CD4-positive, alpha-beta T cell treated with Interferon gamma for 1 hour (primary cell): Measurements from ENCODE around the gene DIAPH2.

ENCODE experiments used
- DNase-seq: peaks from one replicate; pipeline ENCODE4 v3.0.0-alpha.2; 2020

Gene DIAPH2

GRCh38 chrX:97517763-97518162 is 833.1 kb downstream of the DIAPH2 start:
- no peak for DNase-seq

DNA sequence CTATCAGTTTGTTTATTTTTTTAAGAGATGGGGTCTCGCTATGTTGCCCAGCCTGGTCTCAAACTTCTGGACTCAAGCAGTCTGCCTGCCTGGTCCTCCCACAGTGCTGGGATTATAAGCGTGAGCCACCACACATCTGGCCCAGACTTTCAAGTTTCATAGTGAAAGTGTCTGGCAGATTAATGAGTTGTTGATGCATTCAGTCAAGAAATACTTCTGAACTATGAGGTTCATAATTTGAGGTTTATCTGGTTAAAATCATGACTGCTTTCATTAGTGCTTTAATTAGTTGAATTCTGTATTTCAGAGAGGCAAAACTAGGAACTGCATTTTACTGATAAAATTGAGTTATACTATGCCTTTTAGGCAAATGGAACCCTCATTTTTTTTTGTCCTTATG is 837.7 kb downstream of the DIAPH2 start:
- DNase-seq: no peak

- no peak for DNase-seq
Measured at GRCh38 chrX:97524340-97524739, 839.7 kb downstream of the DIAPH2 start.

DNA sequence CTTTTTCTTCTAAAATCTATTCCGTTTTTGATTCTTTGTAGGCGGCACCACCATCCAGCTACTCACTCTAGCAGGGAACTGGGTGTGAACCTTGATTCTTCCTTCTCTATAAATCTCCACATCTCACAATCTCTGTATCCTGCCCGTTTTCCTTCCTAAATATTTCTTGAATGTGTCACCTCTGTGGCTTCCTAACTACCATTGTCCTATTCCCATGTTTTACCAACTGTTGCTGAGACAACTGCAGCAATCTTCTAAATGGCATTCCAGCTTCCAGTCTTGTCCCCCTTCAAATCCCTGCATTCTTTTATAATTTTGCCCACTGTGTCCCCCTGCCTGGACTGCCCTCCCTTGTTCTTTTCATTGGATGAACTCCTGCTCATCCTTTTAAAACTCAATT is 840.4 kb downstream of the DIAPH2 start:
- DNase-seq: no peak

DNA sequence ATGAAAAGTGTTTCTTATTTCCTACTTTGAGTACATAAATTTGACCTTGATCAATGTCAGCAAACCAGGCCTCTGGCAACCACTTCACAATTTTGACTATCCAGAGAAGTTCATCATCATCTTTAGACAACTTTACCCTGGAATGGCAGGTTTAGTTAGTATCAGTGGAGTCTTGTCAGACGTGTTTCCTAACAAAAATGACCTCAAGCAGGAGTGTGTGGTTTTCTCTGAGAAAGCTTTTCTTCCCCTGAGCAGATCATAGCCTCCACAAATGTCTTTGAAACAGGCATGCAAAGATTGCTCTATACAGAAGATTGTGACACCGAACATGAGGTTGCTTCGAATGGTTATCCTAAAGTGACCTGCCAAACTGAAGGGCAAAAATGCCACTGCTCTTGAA is 841.3 kb downstream of the DIAPH2 start:
- DNase-seq: no peak

DNA sequence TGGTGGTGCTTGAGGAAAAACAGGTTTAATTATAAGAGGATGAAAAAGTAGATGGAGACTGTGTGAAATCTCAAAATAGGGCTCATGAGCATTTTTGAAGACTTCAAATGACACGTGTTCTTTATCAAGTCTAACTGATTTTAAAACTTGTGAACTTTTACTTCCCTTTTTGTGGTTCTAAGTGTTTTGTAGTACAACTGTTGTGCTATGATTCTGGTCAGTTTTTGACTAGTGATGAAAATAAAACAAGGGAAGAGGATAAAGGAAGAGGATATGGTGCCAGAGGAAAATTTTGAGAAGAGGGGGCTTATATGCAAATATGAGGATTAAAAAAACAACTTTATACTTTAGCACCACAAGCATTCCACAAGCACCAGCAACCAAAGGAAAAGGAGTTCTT is 843.1 kb downstream of the DIAPH2 start:
- DNase-seq: no peak

GRCh38 chrX:97529536-97530200 is 845.0 kb downstream of the DIAPH2 start:
- no peak for DNase-seq

GRCh38 chrX:97531825-97532224 is 847.2 kb downstream of the DIAPH2 start:
- DNase-seq: no peak

DNA sequence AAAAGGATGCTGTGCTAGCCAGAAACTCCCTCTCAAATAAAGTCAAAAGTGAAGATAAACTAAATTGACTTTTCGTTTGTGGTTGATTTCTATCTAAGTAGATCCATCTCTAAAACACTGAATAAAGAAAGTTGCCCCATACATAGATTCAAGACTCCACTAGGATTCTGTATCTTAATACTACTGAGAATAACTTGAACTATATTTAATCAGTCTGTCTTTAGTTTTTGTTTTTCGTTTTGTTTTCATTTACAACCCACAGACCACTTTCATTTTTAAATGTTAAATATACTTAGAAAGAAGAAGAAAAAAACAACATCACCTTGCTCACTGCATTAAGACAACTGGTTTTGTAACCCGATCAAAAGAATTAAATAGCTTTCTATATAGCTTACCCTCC is 854.1 kb downstream of the DIAPH2 start:
- DNase-seq: no peak

- DNase-seq: no peak
Measured at GRCh38 chrX:97539970-97540519, 855.4 kb downstream of the DIAPH2 start.

- DNase-seq: no peak
Measured at GRCh38 chrX:97547877-97548578, 863.4 kb downstream of the DIAPH2 start.

GRCh38 chrX:97551821-97552220 is 867.2 kb downstream of the DIAPH2 start:
- no peak for DNase-seq

DNA sequence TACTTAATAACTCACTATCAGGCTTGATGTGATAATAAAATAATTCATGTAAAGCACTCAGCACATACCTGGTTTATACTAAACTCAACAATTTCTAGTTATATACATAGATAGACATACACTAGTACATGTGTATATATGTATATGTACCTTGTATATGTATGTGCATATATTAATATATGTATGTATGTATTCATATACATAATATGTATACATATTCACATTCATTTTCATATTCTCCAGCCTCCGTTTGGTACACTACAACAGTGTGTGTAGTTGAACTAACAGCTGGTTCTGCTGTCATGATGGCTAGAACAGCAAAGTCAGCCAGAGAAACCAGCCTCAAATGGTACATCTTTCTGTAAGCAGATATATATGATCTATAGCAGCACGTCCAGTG is 869.2 kb downstream of the DIAPH2 start:
- DNase-seq: no peak

DNA sequence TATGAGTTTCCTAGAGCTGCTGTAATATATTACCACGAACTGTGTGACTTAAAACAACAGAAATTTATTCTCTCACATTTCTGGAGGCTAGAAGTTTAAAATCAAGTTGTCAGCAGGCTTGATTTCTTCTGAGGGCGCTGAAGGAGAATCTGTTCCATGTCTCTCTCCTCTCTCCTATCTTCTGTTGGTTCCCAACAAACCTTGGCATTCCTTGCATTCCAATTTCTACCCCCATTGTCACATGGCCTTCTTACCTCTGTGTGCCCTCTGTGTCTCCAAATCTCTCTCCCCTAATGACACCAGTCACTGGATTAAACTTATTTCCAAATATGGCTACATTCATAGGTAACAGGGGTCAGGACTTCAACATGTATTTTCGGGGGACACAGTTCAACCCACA is 871.7 kb downstream of the DIAPH2 start:
- DNase-seq: no peak

- DNase-seq: peak; percentile 44
Measured at GRCh38 chrX:97563531-97564133, 879.0 kb downstream of the DIAPH2 start.

DNA sequence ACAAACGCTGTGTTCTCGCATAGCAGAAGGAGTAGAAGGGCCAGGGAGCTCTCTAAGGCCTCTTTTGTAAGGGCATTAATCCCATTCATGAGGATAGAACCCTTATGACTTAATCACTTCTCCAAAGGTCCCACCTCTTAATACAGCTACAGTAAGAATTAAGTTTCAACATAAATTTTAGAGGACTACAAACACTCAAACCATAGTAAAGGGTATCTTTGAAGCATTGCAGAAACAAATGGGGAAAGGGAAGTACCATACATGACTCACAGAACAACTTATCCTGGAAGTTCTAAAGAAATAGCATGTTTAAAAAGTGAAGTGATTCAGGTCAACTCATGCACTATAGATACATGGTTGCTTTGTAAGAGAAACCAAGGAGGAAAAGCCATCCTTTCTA is 879.9 kb downstream of the DIAPH2 start:
- DNase-seq: no peak

- DNase-seq: no peak
Measured at GRCh38 chrX:97587171-97587570, 902.5 kb downstream of the DIAPH2 start.

- DNase-seq: no peak
Measured at GRCh38 chrX:97594646-97595224, 910.1 kb downstream of the DIAPH2 start.

DNA sequence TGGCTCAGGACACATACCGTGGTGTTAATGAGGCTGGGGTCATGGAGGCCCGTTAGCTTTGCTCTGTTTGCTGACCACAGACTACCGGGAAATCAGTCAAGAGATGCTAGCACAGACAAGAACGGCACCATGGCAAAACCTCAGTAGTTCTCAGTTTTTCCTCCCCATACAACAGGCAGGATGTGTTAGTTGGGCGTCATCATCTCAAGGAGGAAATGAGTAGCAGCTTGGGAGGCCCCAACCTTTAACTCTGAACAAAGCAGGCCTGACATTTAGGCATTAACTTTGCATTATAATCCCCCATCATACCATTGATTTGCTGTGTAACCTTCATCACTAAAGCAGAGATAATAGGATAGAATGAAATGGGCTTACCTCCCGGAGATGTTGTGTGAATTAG is 913.3 kb downstream of the DIAPH2 start:
- no peak for DNase-seq

GRCh38 chrX:97602465-97603258 is 918.0 kb downstream of the DIAPH2 start:
- no peak for DNase-seq

DNA sequence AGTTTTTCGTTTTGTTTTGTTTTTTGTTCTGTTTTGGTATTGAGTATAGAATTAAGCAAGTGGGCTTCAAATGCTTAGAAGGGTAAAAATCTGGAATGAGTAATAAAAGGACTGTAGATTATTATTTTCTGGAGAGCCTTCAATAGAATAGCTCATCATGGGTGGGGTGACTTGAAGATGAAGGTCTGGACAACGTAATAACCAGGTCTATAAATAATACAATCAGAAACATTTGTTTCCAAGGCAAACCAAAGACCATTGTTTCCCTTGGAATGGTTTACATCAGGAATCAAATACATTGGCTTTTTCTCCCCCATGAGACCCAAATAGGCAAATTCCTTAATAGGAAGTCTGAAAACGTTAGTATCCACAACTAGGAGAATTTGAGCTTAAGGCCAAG is 920.6 kb downstream of the DIAPH2 start:
- DNase-seq: no peak

DNA sequence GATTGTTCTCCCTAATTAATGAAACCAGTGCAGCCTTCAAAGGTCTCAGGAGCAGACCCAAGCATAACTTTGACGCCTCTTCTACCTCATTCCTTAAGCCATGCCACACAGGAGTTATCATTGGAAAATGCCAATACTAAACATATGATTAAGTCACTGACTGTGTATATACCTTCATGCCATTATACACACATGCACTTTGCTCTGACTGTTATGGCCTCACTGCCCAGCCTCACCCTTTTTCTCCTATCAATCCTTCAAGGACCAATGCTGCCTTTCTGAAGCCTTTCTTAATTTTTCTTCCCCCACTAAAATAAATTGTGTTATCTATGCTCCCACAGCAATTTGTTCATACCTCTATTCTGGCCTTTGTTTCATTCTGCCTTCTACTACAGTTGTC is 924.7 kb downstream of the DIAPH2 start:
- no peak for DNase-seq

GRCh38 chrX:97609938-97610337 is 925.3 kb downstream of the DIAPH2 start:
- no peak for DNase-seq
